Erythroblast (primary cell): ENCODE data around the gene ETS1.

Source experiments
- GATA1 ChIP-seq: IDR thresholded peaks from 2 replicates; pipeline ENCODE4 v1.6.1; 2011; ENCODE audit warnings: low read depth, mild to moderate bottlenecking, control low read depth, low read length, moderate library complexity
- POLR2A ChIP-seq: IDR thresholded peaks from 2 replicates; pipeline ENCODE4 v1.6.1; 2011; ENCODE audit warnings: mild to moderate bottlenecking, low read length

GRCh38 chr11:128555606-128556005 lies 31.8 kb downstream of the ETS1 start:
- TF ChIP-seq POLR2A, result no peak
- no peak for TF ChIP-seq GATA1
